GM18873 (cell line): ENCODE measurements around the gene KIAA1671.
"Not testable (repeated sequence)": the region's sequence is repeated elsewhere in the genome, so short reads cannot be mapped to it uniquely, and the experiment has no call there.

ENCODE experiments used
- ATAC-seq: cut with Tn5 transposase; IDR thresholded peaks from one replicate; pipeline ENCODE4 v1.9.1; 2021; ENCODE audit warnings: mild to moderate bottlenecking, moderate library complexity, moderate number of reproducible peaks; ENCODE audit not compliant: unreplicated experiment, low FRiP score

Gene KIAA1671

GRCh38 chr22:25182131-25183110, 229.9 kb downstream of the KIAA1671 start:
- ATAC-seq = no peak

- ATAC-seq = no peak
Measured at GRCh38 chr22:25183949-25184619, 231.6 kb downstream of the KIAA1671 start.

DNA sequence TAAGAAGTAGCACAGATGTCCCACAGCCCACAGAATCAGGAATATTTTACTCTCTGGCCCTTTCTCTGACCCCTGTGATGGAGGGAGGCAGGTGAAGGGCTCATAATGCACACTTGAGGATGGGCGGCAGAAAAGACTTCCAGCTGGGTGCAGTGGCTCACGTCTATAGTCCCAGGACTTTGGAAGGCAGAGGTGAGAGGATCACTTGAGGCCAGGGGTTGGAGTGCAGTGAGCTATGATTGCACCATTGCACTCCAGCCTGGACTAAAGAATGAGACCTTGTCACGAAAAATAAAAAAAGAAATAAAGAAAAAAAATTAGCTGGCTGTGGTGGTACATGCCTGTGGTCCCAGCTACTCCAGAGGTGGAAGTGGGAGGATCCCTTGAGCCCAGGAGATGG, 233.6 kb downstream of the KIAA1671 start:
- ATAC-seq = no peak

DNA sequence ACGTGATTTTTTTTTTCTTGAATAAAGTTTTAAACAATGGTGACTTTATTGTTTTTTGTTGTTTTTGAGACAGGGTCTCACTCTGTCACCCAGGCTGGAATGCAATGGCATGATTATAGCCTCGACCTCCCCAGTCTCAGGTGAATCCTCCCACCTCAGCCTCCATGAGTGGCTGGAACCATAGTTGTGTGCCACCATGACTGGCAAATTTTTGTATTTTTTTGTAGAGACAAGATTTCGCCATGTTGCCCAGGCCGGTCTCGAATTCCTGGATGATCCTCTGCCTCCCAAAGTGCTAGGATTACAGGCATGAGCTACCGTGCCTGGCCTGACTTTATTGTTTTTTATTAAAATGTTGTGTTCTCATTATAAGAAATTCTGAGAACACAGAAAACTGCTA, 235.0 kb downstream of the KIAA1671 start:
- no peak for ATAC-seq

DNA sequence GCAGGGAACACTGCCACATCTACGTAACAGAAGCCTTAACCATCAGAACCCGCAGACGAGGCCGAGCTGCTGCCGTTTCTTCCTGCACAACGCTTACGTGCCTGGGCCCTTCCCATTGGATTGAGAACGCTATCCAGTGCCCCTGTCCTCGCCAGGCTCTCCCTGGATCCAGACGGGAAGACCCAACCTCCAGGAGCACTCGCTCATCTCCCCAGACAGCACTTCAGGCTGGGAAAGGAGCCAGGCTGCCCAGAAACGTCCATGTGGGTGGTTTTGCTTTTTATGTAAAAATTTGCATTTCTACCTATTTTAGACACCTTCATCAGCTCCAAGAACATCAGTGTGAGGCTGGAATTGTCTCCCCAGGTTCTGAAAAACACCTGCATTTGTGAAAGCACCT, 239.9 kb downstream of the KIAA1671 start:
- ATAC-seq = no peak

DNA sequence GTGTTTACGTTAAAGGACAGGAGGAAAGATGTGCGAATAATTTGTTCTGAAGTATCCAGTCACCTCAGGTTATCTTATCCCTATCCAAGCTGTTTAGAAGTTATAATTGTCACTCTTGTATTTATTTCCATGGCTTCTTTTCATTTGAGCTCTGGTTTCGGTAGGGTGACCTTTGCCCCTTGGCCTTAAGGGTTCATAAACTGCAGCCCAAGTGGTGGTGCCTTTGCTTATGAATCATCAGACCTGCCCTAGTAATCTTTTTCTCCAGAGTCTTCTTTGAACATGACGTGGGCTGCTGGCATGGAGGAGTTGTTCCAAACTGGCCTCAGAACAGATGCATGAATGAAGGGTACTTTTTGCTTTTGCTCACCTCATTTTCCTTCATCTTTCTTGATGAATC, 240.6 kb downstream of the KIAA1671 start:
- ATAC-seq = no peak

- ATAC-seq = no peak
Measured at GRCh38 chr22:25193548-25193947, 241.0 kb downstream of the KIAA1671 start.

GRCh38 chr22:25196326-25196725, 243.8 kb downstream of the KIAA1671 start:
- ATAC-seq = no peak

- no peak for ATAC-seq
Measured at GRCh38 chr22:25197340-25197739, 244.8 kb downstream of the KIAA1671 start.

DNA sequence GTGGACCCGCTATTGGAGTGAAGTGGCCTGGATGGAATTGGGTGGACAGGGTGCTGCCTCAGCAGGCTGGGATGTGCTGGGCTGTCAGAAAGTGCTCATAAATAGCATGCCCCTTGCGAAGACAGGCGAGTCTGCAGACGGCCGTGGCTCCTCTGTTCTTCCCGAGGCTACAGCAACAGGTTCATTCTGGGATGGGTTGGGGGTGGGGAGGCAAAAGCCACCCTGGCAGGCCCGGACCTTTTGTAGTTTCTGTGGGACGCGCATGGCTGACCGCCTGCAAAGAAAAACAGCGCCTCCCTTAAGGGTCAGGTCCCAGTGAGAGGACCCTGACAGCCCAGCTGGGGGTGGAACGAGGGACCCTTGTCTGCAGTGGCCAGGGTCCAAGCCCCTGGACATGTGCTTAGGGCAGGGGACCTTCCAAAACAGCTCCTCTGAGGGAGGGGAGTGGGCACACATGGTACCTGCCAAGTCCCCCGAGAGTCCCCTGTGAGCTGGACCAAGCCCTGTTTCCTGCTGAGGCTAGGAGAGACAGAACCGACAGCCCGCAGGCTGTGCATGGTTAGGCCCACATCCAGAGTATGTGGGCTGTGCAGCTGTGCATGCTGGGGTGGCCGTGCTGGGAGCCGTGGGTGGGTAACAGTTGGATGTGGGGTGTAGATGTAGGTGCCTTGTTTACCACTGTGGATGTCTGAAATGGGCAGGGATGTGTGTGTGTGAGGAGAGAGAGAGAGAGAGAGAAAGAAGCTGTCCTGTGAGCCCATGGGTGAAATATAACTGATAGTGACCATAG, 247.4 kb downstream of the KIAA1671 start, which contains the start of gene CRYBB3:
Gene CRYBB3, plus strand, starts transcription at position 128 of the 790 bp plus-strand sequence. CDS start 1,539 bp downstream, outside the sequence.
- no peak for ATAC-seq

GRCh38 chr22:25200967-25201366, 248.5 kb downstream of the KIAA1671 start:
- no peak for ATAC-seq

DNA sequence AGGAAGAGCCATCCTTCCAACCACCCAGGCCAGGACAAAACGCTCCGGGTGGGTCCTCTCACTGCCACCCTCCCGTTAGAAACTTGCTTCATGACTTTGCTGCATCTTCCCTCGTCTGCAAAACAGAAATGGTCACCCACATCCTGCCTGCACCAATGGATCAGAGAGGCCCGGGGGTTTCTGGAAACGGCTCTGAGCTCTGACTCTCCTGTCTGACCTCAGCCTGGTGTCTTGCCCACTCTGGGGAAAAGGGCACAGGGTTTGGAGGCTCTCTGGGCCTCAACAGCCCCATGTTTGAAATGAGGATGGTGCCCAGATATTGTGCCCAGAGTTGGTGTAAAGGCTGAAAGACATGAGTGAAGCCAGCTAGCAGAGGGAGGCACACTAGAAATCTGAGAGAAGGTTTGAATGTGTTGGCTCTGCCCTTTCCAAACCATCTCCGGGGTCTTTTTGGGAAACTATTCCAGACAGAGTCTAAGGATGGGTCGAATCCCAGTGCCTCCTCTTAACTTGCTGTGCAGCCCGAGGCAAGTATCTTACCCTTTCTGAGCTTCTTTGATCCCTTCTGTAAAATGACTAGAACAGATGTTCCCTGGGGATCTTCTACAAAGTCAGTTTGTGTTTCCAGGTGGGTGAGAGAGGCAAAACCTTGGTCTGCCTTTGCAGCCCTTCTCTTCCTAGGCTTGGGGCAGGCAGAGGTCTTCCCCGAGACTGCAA, 249.2 kb downstream of the KIAA1671 start:
- no peak for ATAC-seq

DNA sequence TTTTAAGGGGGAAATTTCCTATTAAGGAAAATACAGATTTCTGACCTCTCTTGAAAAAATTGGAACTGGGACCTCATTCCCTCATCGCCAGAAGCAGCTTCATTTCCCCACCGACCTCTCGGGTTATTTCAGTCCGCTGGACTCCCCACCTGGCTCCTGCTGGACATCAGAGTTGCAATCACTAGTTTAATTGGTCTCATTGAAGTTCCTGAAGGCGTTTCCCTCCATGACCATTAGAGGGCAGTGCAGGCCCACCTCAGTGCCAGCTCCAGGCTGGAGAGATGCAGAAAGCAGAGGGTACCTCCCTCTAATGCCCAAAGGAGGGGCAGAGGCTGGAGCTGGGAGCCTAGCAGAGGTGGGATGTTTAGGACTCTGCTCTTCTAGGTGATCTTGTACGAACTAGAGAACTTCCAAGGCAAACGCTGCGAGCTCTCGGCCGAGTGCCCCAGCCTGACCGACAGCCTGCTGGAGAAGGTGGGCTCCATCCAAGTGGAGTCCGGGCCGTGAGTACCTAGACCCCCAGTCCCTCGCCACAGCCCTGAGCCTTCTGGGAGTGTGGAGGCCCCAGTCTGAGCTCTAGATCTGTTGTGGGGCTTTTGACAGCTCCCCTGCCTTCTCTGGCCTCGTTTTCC, 249.9 kb downstream of the KIAA1671 start:
- ATAC-seq = no peak

GRCh38 chr22:25203082-25203481, 250.6 kb downstream of the KIAA1671 start:
- ATAC-seq = no peak

DNA sequence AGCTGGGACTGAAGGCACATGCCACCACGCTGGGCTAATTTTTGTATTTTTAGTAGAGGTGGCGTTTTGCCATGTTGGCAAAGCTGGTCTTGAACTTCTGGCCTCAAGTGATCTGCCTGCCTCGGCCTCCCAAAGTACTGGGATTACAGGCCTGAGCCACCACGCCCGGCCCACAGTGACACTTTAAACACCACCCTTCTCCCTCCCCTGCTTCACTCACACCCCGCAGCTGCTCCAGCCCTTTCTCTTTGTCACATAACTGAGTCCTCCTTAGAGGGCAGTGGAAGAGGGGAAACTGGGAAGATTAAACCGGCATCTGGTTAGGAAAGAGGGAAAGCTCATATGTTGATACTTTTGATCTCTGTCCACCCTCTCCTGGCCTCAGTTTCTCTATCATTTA, 252.0 kb downstream of the KIAA1671 start:
- ATAC-seq = not testable (repeated sequence)

- no peak for ATAC-seq
Measured at GRCh38 chr22:25205847-25206246, 253.3 kb downstream of the KIAA1671 start.

- ATAC-seq = no peak
Measured at GRCh38 chr22:25206998-25207397, 254.5 kb downstream of the KIAA1671 start.

- ATAC-seq = no peak
Measured at GRCh38 chr22:25207553-25208157, 255.1 kb downstream of the KIAA1671 start.

GRCh38 chr22:25208328-25208727, 255.8 kb downstream of the KIAA1671 start:
- no peak for ATAC-seq
